ENCODE results near the gene PDE10A.

Gene PDE10A

DNA sequence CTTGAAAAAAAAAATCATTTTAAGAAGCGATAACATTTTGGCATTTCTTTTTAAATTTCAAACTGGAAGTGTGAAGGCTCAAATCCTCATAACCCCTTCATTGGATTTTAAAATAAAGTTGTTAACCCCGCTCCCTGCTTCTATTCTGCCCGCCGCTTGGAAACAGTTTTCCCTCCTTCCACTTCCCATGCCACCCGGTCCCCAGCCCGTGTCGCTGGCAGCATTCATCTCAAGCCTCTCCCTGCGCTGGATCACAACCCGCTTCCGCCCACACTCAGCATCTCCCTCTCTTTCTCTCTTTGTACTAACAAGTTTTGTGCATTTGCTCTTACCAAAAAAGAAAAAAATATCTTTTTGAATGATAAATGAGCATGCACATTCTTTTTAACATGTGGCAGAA is 15.4 kb upstream of the PDE10A start:
- DNase-seq (ENCODE audit: low read depth in 2 of 2) = no peak

DNA sequence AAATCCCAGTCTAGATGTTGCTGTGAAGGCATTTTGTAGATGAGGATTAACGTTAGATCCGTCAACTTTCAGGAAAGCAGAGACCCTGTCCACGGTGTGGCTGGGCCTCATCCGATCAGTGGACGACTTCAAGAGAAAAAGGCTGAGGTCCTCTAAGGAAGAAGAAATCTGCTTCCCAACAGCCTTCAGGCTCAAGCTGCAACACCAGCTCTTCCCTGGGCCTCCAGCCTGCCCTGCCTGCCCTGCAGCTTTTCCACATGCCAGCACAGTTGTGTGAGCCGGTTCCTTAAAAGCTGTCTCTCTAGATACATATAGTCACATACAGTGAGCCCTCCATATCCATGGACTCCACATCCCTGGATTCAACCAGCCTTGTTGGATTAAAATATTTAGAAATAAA is 14.1 kb upstream of the PDE10A start:
- DNase-seq (ENCODE audit: low read depth in 2 of 2) = no peak

DNA sequence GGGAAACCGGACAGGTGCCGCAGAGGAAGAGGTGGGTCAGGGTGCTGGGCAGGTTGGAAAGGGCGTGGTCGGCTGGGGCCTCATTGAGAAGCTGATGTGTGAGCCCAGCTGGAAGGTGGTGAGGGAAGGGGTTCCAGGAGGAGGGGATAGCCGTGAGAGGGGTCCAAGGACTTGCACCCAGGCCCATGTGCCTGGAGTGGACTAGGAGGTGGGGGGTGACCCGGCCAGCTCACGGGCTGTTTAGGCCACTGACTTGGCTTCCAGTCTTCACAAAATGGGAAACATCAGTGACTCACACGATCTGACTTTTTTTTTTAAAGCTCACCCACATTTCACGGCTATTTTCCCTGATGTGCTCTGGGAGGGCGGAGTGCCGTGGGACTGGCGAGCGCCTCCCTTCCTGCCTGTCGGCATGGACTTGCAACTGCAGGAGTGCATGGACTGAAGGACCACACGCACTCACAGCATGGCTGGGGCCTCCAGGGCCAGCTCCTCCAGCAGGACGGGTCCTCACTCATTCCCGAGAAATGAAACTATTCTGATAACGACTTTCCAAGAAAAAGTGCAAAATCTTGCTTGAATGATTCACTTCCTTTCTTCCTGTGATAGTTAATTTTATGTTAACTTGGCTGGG is 13.5 kb upstream of the PDE10A start:
- DNase-seq (ENCODE audit: low read depth in 2 of 2) = no peak

DNA sequence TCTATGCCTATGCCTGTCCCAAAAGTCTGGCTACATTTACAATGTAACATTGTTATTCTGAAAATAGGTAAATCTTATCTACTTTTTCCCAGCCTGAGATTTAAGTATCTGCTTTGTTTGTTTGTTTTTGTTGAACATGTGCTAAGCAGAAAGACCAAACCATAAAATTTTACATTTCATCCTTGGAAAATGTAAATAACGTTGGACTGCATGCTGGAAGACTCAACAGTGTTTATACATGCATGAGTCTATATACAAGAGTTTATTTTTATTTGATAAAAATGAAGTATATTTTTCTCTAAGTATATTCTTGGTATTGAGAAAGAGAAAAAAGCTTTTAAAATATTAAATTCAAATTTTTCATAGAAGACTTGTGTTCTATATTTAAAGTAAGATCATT is 12.1 kb upstream of the PDE10A start:
- no peak for DNase-seq (ENCODE audit: low read depth in 2 of 2)

DNA sequence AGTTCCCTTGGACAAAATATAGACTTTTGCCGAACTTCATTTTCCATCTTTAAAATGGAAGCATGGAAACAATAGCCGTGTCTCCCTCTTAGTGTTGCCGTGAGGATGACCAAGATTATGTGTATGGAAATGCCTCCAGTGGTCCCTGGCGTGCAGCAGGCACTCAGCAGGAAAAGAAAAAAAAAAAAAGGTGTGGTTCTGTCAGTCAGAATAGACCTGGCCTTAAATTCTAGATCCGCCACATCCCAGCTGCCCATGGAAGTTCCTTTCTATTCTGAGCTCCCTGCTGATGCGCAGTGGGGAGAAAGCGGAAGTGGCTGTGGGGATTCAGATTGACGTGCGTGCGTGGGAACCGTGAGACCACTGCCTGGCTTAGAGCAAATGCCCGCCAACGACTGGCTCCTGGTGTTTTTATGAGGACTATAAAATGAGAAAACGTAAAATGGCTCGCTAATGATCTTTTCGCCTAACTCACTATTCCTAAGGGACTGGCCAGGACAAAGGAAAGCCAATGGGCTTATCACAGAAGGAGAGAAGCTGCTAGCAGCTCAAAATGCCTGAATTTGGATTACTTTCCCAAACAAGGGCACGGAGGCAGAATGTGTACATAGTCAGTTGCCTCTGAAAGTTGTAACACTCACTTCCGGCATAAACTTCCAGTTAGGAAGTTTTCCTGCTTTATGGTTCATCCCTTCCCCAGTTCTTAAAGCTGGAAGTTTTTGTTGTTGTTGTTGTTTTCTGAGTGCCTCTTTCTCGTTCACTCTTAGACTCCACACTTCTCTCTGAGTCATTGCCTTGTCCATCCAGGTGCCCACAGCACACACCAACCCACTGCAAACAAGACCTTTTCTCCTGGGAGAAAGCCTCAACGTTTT is 11.4 kb upstream of the PDE10A start:
- no peak for DNase-seq (ENCODE audit: low read depth in 2 of 2)

DNA sequence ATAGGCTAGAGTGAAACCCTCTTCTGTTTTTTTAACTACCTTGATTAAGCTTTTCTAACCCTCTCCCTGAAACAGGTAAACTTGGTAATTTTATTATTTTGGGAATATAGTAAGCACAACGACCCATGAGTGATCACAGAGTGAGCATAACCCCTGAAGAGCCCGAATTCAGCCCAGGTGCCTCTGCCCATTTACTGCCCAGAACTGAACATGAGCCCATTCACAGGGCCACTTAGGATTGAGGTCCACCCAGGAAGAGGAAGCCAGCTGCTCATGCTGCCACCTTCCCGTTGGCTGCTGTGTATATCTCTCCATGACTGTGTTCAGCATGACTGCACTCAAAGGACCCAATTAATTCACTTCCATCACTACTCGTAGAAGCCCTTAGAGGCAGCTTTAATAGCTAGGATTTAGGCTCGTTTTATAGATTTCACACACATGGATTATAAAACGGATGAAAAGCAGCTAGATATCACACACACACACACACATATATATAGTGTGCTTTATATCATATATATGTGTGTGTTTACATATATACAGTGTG is 8.3 kb upstream of the PDE10A start:
- DNase-seq (ENCODE audit: low read depth in 2 of 2) = no peak

DNA sequence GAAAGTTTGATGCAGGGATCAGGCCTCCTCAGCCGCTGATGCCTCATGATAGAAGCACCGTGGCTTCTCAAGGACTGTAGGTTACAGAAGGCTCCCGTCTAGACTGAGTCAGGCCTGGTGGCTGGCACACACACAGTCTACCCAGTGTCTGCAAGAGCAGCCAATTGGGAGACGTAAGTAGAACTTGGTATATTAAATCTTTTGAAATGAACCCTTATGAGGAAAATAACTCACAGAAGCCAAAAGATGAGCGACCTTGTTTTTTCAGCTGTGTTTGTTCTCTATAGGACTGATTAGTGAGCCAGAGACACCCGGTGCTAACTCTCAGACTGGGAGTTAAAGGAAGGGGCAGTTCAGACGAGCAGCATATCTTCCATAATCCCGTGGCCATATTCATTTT is 5.9 kb upstream of the PDE10A start:
- DNase-seq (ENCODE audit: low read depth in 2 of 2) = no peak

DNA sequence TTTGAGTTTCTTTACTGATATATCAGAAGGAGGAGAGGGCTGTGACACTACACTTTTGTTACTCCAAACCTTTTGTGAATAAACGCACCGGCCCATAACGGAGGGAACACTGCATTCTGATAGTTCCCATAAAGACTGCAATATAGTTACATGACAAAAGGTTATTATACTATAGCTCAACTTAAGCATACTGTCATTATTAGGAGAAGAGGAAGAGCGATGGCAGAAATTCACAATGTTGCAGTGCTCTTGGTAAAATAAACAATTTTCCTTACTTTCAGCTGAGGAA is 2.3 kb upstream of the PDE10A start:
- no peak for DNase-seq (ENCODE audit: low read depth in 2 of 2)

DNA sequence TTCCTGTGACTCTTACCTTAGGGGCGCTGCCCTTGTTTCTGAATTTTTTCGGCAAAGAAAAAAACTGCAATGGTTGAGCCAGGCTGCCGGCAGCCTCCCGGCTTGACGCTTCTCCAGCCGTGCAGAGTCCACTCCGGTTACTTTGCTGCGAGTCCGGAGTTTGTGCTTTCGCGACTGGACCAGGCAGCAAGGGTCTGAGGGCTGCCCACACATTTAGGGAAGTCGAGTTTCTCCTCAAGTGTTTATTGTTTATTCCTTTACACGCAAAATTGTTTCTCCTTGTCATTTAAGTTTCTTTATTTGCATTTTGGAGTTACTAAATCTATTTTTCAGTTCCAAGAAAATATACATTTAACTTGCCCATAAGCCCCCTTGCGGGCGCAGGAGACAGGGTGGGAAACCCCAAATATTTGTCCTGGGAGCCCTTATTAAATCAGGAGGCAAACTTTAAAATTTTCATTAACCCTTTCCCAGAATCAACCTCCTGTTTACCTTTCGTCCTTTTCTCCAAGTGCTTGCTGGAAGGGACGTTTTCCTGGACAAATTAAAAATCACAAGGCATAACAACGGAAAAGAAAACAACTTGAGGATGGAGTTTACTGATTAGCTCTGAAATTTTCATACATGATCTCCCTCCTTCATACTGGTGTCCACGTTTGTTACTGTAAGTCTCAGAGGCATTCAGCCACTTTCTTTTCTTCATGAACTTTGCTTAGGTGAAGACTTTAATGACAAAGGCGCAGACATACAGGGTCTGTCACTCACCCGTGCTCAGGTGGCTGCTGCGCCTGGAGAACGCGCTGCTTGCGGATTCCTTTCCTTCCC is 1.7 kb upstream of the PDE10A start:
- DNase-seq (ENCODE audit: low read depth in 2 of 2) = no peak

DNA sequence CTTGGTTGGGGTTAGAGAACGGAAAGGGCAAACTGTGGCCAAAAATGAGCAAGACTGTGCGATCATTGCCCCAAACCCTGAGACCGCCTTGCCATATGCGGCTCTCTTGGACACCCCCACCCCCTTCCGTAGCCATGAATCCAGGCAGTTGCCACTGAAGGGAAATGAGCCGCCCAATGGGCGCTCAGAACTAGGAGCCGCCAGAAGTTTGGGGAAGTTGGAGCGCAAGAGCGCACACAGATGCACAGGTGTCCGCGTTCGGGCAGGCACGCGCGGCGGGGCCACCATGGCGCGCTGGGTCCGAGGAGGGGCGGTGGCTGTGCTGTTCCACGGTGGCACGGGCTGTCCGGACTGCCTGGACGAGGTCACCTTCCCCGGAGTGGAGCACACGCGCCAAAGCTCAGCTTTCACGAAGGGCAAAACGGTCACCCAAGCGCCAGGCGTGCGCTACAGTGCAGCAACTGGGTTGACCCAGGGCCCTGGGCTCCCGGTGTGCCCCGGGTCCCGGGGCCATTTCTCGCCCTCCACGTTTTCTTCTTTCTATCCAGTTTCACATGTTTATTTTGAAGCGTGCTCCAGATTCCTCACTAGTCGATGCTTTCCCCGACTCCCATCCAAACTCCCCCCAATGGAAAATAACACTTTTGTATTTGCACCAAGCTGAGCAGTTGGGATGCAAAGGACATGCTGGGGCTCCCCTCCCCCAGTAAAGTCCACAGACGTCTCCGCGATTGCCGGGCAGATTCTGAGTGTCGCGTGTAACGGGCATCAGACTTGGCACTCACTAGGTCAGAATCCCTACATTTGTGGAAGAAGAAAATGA is 906 bp upstream of the PDE10A start:
- no peak for DNase-seq (ENCODE audit: low read depth in 2 of 2)

DNA sequence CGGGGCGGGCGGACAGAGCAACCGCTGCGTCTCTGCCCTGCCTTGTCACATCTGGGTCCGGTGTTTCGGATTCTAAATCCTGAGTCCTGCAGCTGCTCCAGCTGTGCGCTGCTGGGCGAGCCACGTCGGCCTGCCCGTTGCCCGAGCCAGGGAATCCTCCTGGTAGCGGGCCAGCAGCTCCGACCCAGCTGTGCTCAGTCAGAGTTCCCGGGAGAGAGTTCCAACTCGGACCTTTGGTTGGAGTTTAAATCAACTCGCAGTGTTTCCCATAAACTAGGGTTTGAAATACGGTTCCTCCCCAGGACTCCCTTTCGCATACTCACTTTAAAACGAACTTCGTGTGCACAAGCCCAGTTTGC is 315 bp upstream of the PDE10A start:
- DNase-seq (ENCODE audit: low read depth in 2 of 2) = no peak

DNA sequence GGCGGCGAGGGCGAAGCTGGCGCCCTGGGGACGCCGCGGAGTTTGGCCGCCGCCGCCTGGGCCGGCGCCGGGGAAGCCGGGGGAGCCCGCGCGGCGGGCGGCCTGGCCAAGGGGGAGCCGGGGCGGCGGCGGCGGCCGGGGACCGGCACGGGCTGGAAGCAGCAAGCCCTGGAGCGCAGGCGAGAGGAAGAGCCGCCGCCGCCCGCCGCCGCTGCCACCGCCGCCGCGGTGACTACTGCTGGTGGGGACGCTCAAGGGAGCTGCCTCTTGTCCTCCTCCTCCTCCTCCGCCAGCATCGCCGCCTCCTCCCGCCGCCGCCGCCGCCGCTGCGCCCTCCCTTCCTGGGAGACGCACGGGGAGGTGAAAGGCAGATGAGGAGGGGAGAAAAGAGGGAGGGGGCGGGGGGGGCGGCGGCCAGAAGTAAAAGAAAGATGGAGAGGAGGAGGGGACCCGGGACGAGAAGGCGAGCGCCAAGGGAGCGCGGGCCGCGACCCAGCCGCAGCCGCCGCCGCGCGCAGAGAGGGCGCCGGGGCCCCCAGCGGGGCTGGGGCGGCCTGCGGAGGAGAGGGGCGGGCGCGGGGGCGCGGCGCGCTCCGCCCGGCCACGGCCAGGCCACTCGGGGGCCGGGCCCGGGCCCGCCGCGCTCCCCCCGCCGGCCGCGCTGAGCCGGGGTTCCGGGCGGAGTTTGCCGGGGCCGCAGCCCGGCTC is 846 bp downstream of the PDE10A start:
- no peak for DNase-seq (ENCODE audit: low read depth in 2 of 2)

DNA sequence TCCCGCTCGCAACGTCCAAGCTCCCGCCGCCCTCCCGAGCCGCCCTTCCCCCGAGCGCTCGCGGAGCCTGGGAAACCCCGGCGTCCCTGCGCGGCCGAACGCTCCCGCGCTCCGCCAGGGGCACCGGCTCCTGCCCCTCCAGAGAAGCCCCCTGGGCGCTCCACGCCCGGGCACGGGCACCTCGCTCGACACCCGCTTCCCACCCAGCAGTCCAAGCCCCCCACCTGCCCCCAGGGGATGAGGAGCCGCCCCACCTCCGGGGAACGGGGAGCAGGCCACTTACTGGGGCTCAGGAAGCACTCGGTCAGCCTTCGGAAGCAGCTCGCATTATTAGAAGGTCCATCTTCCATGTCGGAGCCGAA is 1.4 kb downstream of the PDE10A start:
- DNase-seq (ENCODE audit: low read depth in 2 of 2) = no peak

DNA sequence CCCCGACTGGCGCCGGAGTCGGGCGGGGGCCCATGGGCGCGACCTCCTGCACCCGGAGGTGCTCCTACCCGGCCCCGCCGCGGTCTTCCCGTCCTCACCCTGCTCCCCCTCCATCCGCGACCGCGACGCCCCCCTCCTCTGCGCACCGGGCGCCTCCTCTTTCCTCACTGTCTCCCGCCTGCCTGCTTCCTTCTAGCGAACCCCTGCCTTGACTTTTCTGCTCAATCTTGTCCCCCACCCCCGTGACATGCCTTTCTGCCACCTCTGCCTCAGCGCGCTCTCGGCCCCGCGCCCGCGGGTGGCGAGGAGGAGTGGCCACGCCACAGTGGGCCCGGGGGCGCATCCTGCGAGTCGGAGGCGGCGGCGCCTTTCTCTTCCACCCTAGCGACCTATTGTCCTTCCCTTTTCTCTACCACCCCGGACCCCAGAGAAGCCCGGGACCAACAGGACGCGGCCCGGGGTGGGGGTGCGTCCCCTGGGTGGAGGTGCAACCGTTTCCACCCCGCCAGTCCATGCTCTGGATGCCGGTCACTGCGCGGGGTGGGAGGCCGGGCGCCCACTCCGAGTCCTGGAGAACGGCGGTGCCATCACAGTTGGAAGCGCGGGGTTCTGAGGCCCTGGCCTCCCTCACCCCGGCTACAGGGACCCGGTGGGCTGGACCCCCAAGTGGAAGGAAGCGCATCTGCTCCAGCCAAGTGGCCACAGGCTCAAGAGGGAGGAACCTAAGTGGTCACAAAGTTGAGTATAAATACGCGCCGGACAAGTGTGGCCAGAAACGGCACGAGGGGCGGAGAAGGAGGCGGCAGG is 2.0 kb downstream of the PDE10A start:
- DNase-seq (ENCODE audit: low read depth in 2 of 2) = no peak

DNA sequence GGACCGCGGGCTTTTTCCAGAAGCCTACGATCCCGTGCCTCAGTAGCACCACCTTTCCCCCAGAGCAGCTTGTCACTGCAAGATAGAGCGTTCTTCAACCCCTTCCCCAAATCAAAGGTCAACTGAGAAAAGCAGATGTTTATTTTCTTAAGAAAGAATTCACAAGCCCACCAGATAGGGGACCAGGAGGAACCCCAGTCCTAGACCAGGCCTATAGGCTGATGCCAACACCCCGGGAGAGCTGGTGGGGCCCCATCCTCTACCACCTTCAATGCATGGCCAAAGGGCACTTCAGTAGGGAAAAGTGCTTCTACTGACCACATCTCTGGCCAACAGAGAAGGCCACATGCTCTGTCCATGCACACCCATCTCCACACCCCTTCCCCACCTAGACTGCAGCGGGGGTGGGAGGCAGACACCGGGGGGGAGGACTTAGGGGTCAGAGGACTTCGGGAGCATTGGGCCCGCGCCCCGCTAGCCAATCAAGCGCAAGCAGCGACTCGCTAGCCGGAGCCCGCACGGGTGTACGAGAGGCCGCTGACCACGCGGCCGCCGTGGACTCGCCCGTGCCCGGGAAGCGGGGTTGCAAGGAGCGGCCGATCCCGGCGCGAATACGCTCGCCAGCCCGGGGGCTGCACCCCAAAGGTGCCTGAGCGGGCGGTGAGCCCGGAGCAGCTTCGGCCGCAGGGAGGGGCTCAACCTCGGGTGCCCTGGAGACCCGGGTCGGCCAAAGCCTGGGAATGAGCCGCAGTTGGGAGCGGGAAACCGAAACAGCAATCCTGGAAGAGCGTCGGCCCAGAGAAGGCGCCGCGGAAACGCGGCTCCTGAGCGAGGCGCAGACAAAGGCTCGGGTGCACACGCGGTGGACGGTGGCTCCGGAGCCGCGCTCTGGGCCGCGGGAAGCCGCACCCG is 2.8 kb downstream of the PDE10A start:
- DNase-seq (ENCODE audit: low read depth in 2 of 2) = no peak

DNA sequence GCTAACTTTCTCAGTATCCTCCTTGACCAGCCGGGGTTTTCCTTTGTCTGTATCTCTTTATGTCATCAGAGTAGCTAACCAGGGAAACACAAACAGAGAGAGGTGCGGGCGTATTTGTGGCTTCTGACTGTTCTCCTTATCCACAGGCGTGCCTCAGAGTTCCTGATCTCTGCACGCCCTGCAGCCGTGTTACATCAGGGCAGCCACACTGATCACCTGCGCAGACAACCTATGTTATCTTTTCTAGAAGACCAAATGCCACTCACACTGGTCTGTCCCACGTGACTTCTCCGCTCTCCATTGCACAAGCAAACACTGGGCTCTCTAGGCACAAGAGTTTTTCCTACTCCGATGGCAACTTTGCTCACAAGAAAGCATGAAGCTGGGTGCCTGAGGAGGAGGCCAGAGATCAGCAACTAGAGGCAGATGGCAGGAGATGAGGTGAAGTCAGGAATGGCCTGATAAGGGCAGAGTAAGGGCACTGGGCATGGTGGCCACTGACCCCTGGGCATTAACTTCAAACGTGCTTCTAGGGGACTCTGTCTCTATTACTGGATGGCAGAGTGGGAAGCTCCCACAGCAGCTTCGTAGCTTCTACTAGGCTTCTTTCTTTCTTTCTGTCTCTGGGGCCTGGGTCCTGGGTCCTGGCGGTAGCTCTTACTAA is 4.5 kb downstream of the PDE10A start:
- no peak for DNase-seq (ENCODE audit: low read depth in 2 of 2)

DNA sequence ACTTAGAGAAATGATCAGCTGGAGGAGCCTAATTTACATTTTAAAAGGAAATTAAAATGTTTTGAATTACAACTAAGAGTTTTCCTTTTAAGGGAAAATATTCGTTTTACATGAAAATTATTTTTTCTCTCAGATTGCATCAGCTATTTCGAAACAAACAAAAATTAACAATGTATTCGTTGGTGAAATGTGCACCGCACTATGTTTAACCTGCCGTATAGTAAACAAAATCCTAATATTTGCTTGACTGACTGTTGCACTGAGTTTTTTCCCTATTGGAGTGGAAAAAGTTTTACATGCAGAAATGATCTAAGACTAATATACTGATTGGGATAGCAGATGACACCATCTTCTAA is 5.7 kb downstream of the PDE10A start:
- no peak for DNase-seq (ENCODE audit: low read depth in 2 of 2)

DNA sequence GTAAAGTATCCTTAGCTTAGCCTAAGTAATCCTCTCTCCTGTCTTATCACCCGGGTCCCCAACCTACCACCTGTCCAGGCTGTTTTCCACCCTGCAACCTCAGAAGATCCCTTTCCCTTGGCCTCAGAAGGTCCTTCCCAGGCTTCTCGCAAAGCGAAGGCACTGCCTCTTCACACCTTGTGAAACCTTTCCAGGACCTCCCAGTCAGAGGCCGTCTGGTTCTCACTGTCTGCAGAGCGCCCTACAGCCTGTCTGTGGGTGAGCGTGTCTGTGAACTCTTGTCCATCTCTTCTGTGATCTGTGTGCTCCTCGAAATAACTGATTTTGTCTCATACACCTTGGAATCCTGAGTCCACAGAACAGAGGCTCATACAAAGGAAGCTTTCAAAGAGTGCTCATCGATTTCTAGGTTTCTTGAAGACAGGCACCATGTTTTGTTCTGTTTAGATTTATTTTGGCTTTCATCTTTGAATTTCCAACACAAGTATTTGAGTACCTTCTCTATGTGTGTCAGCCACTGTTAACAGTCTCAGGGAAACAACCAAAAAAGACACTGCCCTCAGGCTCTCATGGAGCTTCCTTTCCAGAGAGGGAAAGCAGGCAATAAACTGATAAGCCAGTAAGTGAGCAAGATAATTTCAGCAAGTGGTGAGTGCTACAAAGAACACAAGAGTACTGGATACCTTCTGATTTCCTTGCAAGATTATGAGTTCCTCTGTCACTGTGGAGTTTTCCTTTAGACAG is 6.3 kb downstream of the PDE10A start:
- no peak for DNase-seq (ENCODE audit: low read depth in 2 of 2)
